Endothelial cell of umbilical vein (primary cell): ENCODE data around the gene RASAL2. TPM values are rescaled to one million over a fixed set of nuclear protein-coding genes. Genes with fewer than 3 reads are reported as not detected.

Source experiments
- BruUV-seq: library from RNA; stranded (reverse); fragments of 400-500 nt; replicated peaks from 2 replicates; lab custom pipeline; 2021; lab: Mats Ljungman, UMichigan
- CTCF ChIA-PET: fragments of 300-600, 350-600 bp; sonication (Branson Sonifier 250); formaldehyde crosslinking; loops from one replicate; lab custom pipeline; 2021; ENCODE audit warnings: antibody characterized with exemption, inconsistent platforms; lab: Charles Lee
- POLR2A ChIA-PET: fragments of 300-600, 350-600 bp; sonication (Branson Sonifier 250); formaldehyde crosslinking; loops from one replicate; lab custom pipeline; 2021; ENCODE audit warnings: antibody characterized with exemption, inconsistent platforms; lab: Charles Lee
- DNase-seq: peaks from one replicate; pipeline ENCODE4 v3.0.0-alpha.2; 2011; ENCODE audit warnings: low read depth, low spot score
- FAIRE-seq: peaks from 2 replicates; lab custom pipeline; 2011; peaks lifted over from hg19 to GRCh38; lab: Jason Lieb, UNC
- H2AFZ ChIP-seq: 2 replicates; pipeline ENCODE4 v1.6.0; 2012; ENCODE audit warnings: low read depth, low read length, control low read depth, inconsistent platforms
- H3K27ac ChIP-seq: 2 replicates; pipeline ENCODE4 v1.5.1; 2011; ENCODE audit warnings: low read depth, mild to moderate bottlenecking, control low read depth, low read length, moderate library complexity; ENCODE audit not compliant: insufficient read depth
- H3K27me3 ChIP-seq, 2 experiments: 2 replicates each; pipeline versions ENCODE4 v1.6.0 to v1.6.1; 2011; ENCODE audit warnings: low read length in 2 of 2, mixed read lengths in 1 of 2; ENCODE audit not compliant: control insufficient read depth in 2 of 2, insufficient read depth in 2 of 2
- H3K36me3 ChIP-seq, 2 experiments: 2 replicates in 1 of 2; 3 replicates in 1 of 2; pipeline ENCODE4 v1.5.1; 2011; ENCODE audit warnings: low read length in 2 of 2, mild to moderate bottlenecking in 1 of 2, moderate library complexity in 1 of 2; ENCODE audit not compliant: control insufficient read depth in 2 of 2, insufficient read depth in 2 of 2; ENCODE audit errors: extremely low read depth in 1 of 2
- H3K4me1 ChIP-seq: 3 replicates; pipeline ENCODE4 v1.5.1; 2011; ENCODE audit warnings: mild to moderate bottlenecking, low read length; ENCODE audit not compliant: control insufficient read depth, insufficient read depth; ENCODE audit errors: extremely low read depth
- H3K4me2 ChIP-seq: 2 replicates; pipeline ENCODE4 v1.6.1; 2011; ENCODE audit warnings: low read length, control low read depth, mixed read lengths; ENCODE audit not compliant: insufficient read depth
- H3K4me3 ChIP-seq, 3 experiments: fragments of 200-600 bp in 1 of 3; sonication (generic), shearing (Covaris generic) in 1 of 3; replicated peaks in 1 of 3; 2 replicates each; pipeline ENCODE4 v1.5.1; 2011 to 2016; ENCODE audit warnings: control low read depth in 3 of 3, low read length in 3 of 3, mild to moderate bottlenecking in 2 of 3, inconsistent platforms in 1 of 3, low read depth in 1 of 3, moderate library complexity in 1 of 3; ENCODE audit not compliant: insufficient read depth in 1 of 3
- H3K79me2 ChIP-seq: 2 replicates; pipeline ENCODE4 v1.6.0; 2012; ENCODE audit warnings: low read length, inconsistent platforms; ENCODE audit not compliant: control insufficient read depth, insufficient read depth
- H3K9ac ChIP-seq: replicated peaks from 2 replicates; pipeline ENCODE3; 2011; ENCODE audit warnings: low read length, control low read depth; ENCODE audit not compliant: insufficient read depth; ENCODE audit errors: extremely low read depth
- H3K9me1 ChIP-seq: replicated peaks from 3 replicates; pipeline ENCODE4 v1.6.0; 2011; ENCODE audit warnings: mild to moderate bottlenecking, low read length; ENCODE audit not compliant: control insufficient read depth, insufficient read depth; ENCODE audit errors: extremely low read depth
- H3K9me3 ChIP-seq: replicated peaks from 2 replicates; pipeline ENCODE4 v1.5.1; 2012; ENCODE audit warnings: low read length, inconsistent platforms; ENCODE audit not compliant: control insufficient read depth, insufficient read depth
- H4K20me1 ChIP-seq: replicated peaks from 2 replicates; pipeline ENCODE3; 2011; ENCODE audit warnings: mild to moderate bottlenecking, low read length; ENCODE audit not compliant: control insufficient read depth, insufficient read depth; ENCODE audit errors: extremely low read depth
- CTCF ChIP-seq, 2 donors: IDR thresholded peaks; 1 replicate in 1 of 2; 2 replicates in 1 of 2; pipeline ENCODE4 v1.5.1; 2011; ENCODE audit warnings: low read length in 2 of 2, mild to moderate bottlenecking in 2 of 2, moderate library complexity in 2 of 2, control low read depth in 1 of 2, inconsistent platforms in 1 of 2, low read depth in 1 of 2; ENCODE audit not compliant: insufficient read depth in 1 of 2; ENCODE audit errors: extremely low read depth in 1 of 2
- EZH2 ChIP-seq: IDR thresholded peaks from 2 replicates; pipeline ENCODE4 v1.6.1; 2012; ENCODE audit warnings: borderline replicate concordance, low read depth, mild to moderate bottlenecking, moderate library complexity, low read length, inconsistent platforms; ENCODE audit not compliant: severe bottlenecking
- FOS ChIP-seq: IDR thresholded peaks from 2 replicates; pipeline ENCODE4 v1.6.1; 2011; ENCODE audit warnings: mild to moderate bottlenecking, low read length, moderate library complexity, borderline replicate concordance; ENCODE audit not compliant: insufficient read depth
- GATA2 ChIP-seq: IDR thresholded peaks from 2 replicates; pipeline ENCODE4 v1.7.0; 2011; ENCODE audit warnings: low read depth, mild to moderate bottlenecking, moderate library complexity, mixed read lengths, low read length; ENCODE audit not compliant: insufficient read length, insufficient read depth
- JUN ChIP-seq: IDR thresholded peaks from 2 replicates; pipeline ENCODE4 v1.6.1; 2011; ENCODE audit warnings: borderline replicate concordance, low read depth; ENCODE audit not compliant: insufficient read length, insufficient read depth
- MAX ChIP-seq: IDR thresholded peaks from 2 replicates; pipeline ENCODE4 v1.6.1; 2011; ENCODE audit not compliant: insufficient read depth, insufficient read length
- MYC ChIP-seq: IDR thresholded peaks from one replicate; pipeline ENCODE4 v1.6.1; 2011; ENCODE audit warnings: mild to moderate bottlenecking, low read depth, low read length
- POLR2A ChIP-seq: IDR thresholded peaks from 2 replicates; pipeline ENCODE4 v1.6.1; 2012; ENCODE audit warnings: low read depth, mild to moderate bottlenecking, control low read depth, low read length
- POLR2AphosphoS5 ChIP-seq: IDR thresholded peaks from 2 replicates; pipeline ENCODE4 v1.6.1; 2012; ENCODE audit warnings: low read depth, mild to moderate bottlenecking, control low read depth, low read length, moderate library complexity; ENCODE audit not compliant: insufficient read depth
- dilution Hi-C: fragments of 300-500 bp; cut with MboI; formaldehyde crosslinking; loops from one replicate; pipeline ENCODE4 v1.15.0; 2019; ENCODE audit warnings: low sequenced_read_pairs; ENCODE audit not compliant: extremely low pct_ligation_motif_present
- intact Hi-C: fragments of 100-400 bp; cut with micrococcal nuclease; formaldehyde crosslinking; loops from one replicate; pipeline ENCODE4 v1.10.0; 2022
- polyA plus RNA-seq, 4 experiments: library from polyadenylated mRNA; depleted of rRNA in 3 of 4; stranded (reverse) in 3 of 4; unstranded in 1 of 4; fragments of >200 nt; gene quantifications; 2 replicates each; pipeline versions ENCODE4 v1.2.1 to v1.2.3, GENCODE V29; 2011 to 2012; ENCODE audit warnings: missing spikeins in 1 of 4
- total RNA-seq: library from RNA; stranded (reverse); gene quantifications from 2 replicates; pipeline ENCODE4 v1.2.3, GENCODE V29; 2021

The RASAL2 gene
- total and polyA plus RNA-seq, 2 donors (not counting 3 experiments of a cell fraction or from before 2014, with no cell fraction given): 12.5 to 15.5 TPM

GRCh38 chr1:178192686-178193085, 98.8 kb downstream of the RASAL2 start:
- TF ChIP-seq JUN (peak; percentile 48), GATA2 (peak; percentile 73), MYC (no peak), MAX (no peak), FOS (peak; percentile 61)
- dilution Hi-C loops (no loop called here), intact Hi-C loops (loop anchor here (1.0 to 5.0 kb wide), 6 partner anchors 48 to 244 kb away; no protein-coding TSS in a partner anchor)
- POLR2A ChIA-PET: no interaction called here
- H3K36me3 ChIP-seq: no peaks in the 10 kb centered on the region
- H4K20me1 ChIP-seq: no peaks in the 10 kb centered on the region
- peak; percentile 96 for DNase-seq
- peak overlapping the region; percentile 28 for H2AFZ ChIP-seq
- peaks cover 6% of the 10 kb centered on the region for H3K79me2 ChIP-seq
- H3K4me2 ChIP-seq: peak overlapping the region; percentile 87
- CTCF ChIA-PET: interaction anchor here (0.8 to 5.6 kb wide), 5 partner anchors 24 to 161 kb away, joined by 3 to 41 read pairs (median 3); partner anchors contain the start of gene RASAL2
- peaks cover 26% of the 10 kb centered on the region for H3K4me1 ChIP-seq
- no peaks in the 10 kb centered on the region for H3K27me3 ChIP-seq
- peak overlapping the region in 2 of 3 experiments; percentile 18 to 72 for H3K4me3 ChIP-seq
- BruUV-seq: no TSS peak
- no peaks in the 10 kb centered on the region for H3K9me1 ChIP-seq
- H3K9ac ChIP-seq: peak overlapping the region; percentile 59
- H3K9me3 ChIP-seq: no peaks in the 10 kb centered on the region
- H3K27ac ChIP-seq: peak overlapping the region; percentile 77
- FAIRE-seq: peak; percentile 84

- BruUV-seq: no TSS peak
- Histone ChIP-seq H3K4me2 (no peak overlapping the region), H2AFZ (no peak overlapping the region), H3K4me3 (no peak overlapping the region), H3K36me3 (no peaks in the 10 kb centered on the region), H3K4me1 (peaks cover 20% of the 10 kb centered on the region), H4K20me1 (no peaks in the 10 kb centered on the region), H3K27ac (no peak overlapping the region), H3K79me2 (peaks cover 6% of the 10 kb centered on the region), H3K9ac (no peak overlapping the region), H3K9me3 (no peaks in the 10 kb centered on the region), H3K9me1 (no peaks in the 10 kb centered on the region), H3K27me3 (no peaks in the 10 kb centered on the region)
- ChIA-PET POLR2A (no interaction called here), CTCF (no interaction called here)
- intact Hi-C loops (no loop called here), dilution Hi-C loops (no loop called here)
- TF ChIP-seq JUN: no peak
- TF ChIP-seq CTCF (IDR thresholded peaks at IDR 0.05; ENCODE audit: extremely low read depth in 1 of 2, insufficient read depth in 1 of 2, low read depth in 1 of 2, low read length in 2 of 2): no peak
- TF ChIP-seq FOS: no peak
- no peak for TF ChIP-seq MAX
- no peak for TF ChIP-seq MYC
- TF ChIP-seq EZH2: no peak
- TF ChIP-seq GATA2: no peak
- TF ChIP-seq POLR2A: no peak
- no peak for TF ChIP-seq POLR2AphosphoS5
- FAIRE-seq: no peak
- no peak for DNase-seq
Measured at GRCh38 chr1:178196631-178197030, 102.7 kb downstream of the RASAL2 start.
